BJ (cell line): Measurements from ENCODE around the gene ITPKA. TPM values are rescaled to one million over a fixed set of nuclear protein-coding genes. Genes with fewer than 3 reads are reported as not detected.

Source experiments
- CTCF ChIA-PET: fragments of 350-600 bp; formaldehyde crosslinking; extraction: SDS; loops from one replicate; lab custom pipeline; 2021; ENCODE audit warnings: antibody characterized with exemption, inconsistent platforms; lab: Yijun Ruan, JAX
- POLR2A ChIA-PET: fragments of 300-600 bp; sonication (Branson Sonifier 250); formaldehyde crosslinking; extraction: SDS; loops from one replicate; lab custom pipeline; 2021; ENCODE audit warnings: antibody characterized with exemption; lab: Charles Lee
- DNase-seq: peaks from one replicate; pipeline ENCODE4 v3.0.0-alpha.2; 2011; ENCODE audit warnings: low read depth
- H3K27me3 ChIP-seq: 2 replicates; pipeline ENCODE4 v1.6.0; 2011; ENCODE audit warnings: low read length; ENCODE audit not compliant: control insufficient read depth, insufficient read depth
- H3K36me3 ChIP-seq: 2 replicates; pipeline ENCODE4 v1.5.1; 2011; ENCODE audit warnings: low read length; ENCODE audit not compliant: control insufficient read depth, insufficient read depth
- H3K4me3 ChIP-seq: 2 replicates; pipeline ENCODE4 v1.5.1; 2011; ENCODE audit warnings: low read depth, mild to moderate bottlenecking, control low read depth, low read length
- polyA plus RNA-seq: library from polyadenylated mRNA; depleted of rRNA; stranded (reverse); fragments of >200 nt; gene quantifications from 2 replicates; pipeline ENCODE4 v1.2.3, GENCODE V29; 2011
- TF ChIP-seq, protein P1 (sequence below): IDR thresholded peaks from 2 replicates; pipeline ENCODE4 v1.5.1; 2011; ENCODE audit warnings: low read depth, mild to moderate bottlenecking, control low read depth, inconsistent platforms, low read length, moderate library complexity; ENCODE audit not compliant: insufficient read depth

Gene ITPKA
- polyA plus RNA-seq, 1 experiment = 0.59 TPM

DNA sequence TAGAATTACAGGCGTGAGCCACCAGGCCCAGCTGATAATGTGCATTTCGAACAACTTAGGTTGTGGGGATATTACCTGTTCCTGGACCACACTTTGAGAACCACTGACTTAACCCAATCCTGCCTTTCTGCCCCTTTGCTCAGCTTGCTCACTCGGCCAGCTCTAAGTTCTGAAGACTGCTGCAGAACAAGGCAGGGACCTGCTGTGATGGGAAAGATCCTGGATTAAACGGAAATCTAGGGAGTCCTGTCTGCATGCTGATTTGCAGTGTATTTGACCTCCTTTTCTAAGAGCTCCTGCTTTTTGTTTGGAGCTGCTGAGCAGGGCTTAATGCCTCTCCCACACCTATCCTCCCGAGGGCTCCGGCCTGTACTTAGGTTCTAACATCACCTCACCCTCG is 17.1 kb downstream of the ITPKA start:
- TF ChIP-seq, protein P1, sequence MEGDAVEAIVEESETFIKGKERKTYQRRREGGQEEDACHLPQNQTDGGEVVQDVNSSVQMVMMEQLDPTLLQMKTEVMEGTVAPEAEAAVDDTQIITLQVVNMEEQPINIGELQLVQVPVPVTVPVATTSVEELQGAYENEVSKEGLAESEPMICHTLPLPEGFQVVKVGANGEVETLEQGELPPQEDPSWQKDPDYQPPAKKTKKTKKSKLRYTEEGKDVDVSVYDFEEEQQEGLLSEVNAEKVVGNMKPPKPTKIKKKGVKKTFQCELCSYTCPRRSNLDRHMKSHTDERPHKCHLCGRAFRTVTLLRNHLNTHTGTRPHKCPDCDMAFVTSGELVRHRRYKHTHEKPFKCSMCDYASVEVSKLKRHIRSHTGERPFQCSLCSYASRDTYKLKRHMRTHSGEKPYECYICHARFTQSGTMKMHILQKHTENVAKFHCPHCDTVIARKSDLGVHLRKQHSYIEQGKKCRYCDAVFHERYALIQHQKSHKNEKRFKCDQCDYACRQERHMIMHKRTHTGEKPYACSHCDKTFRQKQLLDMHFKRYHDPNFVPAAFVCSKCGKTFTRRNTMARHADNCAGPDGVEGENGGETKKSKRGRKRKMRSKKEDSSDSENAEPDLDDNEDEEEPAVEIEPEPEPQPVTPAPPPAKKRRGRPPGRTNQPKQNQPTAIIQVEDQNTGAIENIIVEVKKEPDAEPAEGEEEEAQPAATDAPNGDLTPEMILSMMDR = no peak
- H3K36me3 ChIP-seq = no peaks in the 10 kb centered on the region
- DNase-seq = no peak
- no peak overlapping the region for H3K4me3 ChIP-seq
- CTCF ChIA-PET = no interaction called here
- H3K27me3 ChIP-seq = peaks cover 18% of the 10 kb centered on the region
- POLR2A ChIA-PET = no interaction called here

DNA sequence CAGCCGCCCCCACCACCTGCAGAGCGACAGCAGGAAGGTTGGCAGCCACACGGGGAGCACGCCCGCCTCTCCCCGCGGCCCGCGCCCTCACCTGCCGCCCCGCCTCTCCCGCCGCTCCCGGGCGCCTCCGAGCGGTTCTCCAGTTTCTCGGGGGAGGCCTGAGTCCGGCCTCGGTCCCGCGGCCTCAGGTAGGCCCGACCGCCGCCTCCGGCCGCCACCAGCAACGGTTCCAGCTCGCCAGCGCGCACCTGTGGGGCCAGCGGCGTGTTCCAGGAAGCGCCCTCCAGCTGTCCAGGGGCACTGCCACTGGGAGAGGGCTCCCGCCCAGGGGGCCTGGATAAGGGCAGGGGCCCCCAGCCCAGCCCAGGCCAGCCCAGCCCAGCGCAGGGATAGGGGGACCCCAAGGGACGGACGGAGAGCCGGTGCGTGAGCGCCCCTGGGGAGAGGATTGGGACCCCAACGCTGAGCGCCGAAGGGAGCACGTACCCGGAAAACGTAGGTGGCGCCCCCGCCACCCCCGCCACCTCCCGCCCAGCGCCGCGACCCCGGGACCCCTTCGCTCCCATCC is 17.7 kb downstream of the ITPKA start:
- POLR2A ChIA-PET = no interaction called here

DNA sequence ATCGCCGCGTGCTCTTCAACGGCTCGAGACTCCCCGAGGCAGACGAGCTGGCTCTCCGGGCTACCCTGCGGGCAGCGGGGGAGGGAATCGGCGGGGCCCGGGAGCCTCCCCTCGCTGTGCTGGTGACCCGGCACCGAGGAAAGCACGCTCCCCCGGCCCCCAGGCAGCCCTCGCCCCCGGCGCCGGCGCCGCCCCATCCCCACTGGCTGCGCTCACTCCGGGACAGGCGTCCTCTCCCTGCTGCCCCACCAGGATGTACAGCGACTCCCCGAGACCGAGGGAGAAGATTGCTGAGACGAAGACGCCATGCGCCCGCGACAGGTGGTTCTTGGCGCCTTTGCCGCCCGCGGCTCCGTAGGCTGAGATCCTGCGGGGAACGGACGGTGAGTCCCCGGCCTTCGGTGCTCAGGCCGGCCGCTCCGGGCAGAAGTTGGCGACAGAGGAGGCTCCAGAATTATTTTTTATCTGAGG is 18.3 kb downstream of the ITPKA start:
- TF ChIP-seq, protein P1 = no peak
- CTCF ChIA-PET = no interaction called here
- no peak overlapping the region for H3K4me3 ChIP-seq

More for the DNA sequence above, 17.7 kb downstream of the ITPKA start:
- TF ChIP-seq, protein P1 = no peak
- Histone ChIP-seq H3K27me3 (peaks cover 18% of the 10 kb centered on the region), H3K36me3 (no peaks in the 10 kb centered on the region), H3K4me3 (no peak overlapping the region)
- CTCF ChIA-PET = no interaction called here
- DNase-seq = no peak

DNA sequence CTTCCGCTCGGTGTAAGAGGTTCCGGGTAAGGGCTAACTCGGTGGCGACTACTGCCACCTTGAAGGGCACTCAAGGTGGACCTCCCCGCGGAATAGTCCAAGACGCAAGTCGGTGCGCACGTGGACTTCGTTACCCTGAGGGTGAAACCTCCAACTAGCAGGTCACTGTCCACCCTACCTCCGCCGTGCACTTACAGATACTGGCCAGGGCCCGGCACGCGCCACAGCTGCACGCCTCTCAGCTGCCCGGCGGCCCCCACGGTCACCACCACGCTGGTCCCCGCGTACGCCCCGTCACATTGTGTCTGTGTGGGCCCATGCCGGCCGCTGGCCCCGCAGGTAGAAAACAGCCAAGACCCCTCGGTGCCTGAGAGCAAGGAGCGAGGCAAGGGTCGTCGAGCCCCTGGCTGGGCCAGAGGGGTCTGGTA is 18.9 kb downstream of the ITPKA start:
- DNase-seq = no peak
- ChIA-PET CTCF (interaction anchor here (1.1 kb wide), 1 partner anchor 10 kb away, joined by 4 read pairs; no protein-coding TSS in a partner anchor), POLR2A (no interaction called here)
- TF ChIP-seq, protein P1 = no peak
- H3K27me3 ChIP-seq = peaks cover 18% of the 10 kb centered on the region
- H3K4me3 ChIP-seq = no peak overlapping the region; the same call in 1 of the 2 replicates
- 0 out of 2 replicates have a peak, but pooled peaks cover 1% of the 10 kb centered on the region for H3K36me3 ChIP-seq

More for the DNA sequence above, 18.3 kb downstream of the ITPKA start:
- no peaks in the 10 kb centered on the region for H3K36me3 ChIP-seq
- POLR2A ChIA-PET = no interaction called here
- H3K27me3 ChIP-seq = peaks cover 18% of the 10 kb centered on the region
- no peak for DNase-seq

DNA sequence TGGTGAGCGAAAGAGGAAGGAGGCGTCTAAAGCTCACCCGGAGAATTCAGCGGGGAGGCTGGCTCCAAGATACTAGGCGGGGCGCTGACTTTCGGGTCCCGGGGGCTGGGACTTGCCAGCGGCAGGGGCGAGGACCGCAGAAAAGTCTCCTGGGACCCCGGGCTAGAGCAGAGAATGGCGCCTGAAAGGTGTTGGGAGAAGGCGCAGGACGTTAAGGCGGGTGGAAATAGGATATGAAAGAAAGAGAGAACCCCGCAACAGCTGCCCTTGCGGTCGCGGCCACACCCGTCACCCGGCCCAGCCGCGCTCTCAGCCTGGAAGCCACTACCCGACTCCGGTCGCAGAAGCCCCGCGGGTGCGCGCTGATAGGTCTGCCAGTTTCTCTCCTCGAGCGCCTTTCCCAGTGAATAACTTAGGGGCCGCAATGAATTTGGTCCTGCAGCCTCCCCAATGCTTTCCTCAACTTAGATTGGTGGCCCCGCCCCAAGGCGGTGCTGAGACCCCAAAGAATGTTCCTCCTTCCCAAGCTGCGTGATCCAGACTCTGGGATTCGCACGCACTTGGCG is 19.3 kb downstream of the ITPKA start:
- TF ChIP-seq, protein P1 = no peak
- peak overlapping the region; percentile 15 for H3K4me3 ChIP-seq
- peaks cover 3% of the 10 kb centered on the region for H3K36me3 ChIP-seq
- POLR2A ChIA-PET = no interaction called here
- H3K27me3 ChIP-seq = peaks cover 18% of the 10 kb centered on the region
- no peak for DNase-seq
- CTCF ChIA-PET = interaction anchor here (1.1 kb wide), 1 partner anchor 10 kb away, joined by 4 read pairs; no protein-coding TSS in a partner anchor
